Muscle layer of duodenum (tissue), 2 donors: Measurements from ENCODE around the gene MRPL44.

Source experiments
- H3K27ac ChIP-seq: one replicate; pipeline ENCODE4 v1.7.0; 2013; ENCODE audit warnings: mild to moderate bottlenecking, low read length
- H3K27me3 ChIP-seq: one replicate; pipeline ENCODE4 v1.7.0; 2013; ENCODE audit warnings: low read depth, mild to moderate bottlenecking, control low read depth, low read length
- H3K36me3 ChIP-seq, 2 donors: one replicate each; pipeline ENCODE4 v1.7.0; 2013; ENCODE audit warnings: low read length in 2 of 2, control low read depth in 1 of 2, mild to moderate bottlenecking in 1 of 2; ENCODE audit not compliant: insufficient read depth in 2 of 2, control insufficient read depth in 1 of 2
- H3K4me1 ChIP-seq, 2 donors: one replicate each; pipeline ENCODE4 v1.7.0; 2013; ENCODE audit warnings: low read length in 2 of 2, mild to moderate bottlenecking in 2 of 2, control low read depth in 1 of 2, moderate library complexity in 1 of 2; ENCODE audit not compliant: insufficient read depth in 2 of 2, control insufficient read depth in 1 of 2
- H3K4me3 ChIP-seq, 2 donors: one replicate each; pipeline ENCODE4 v1.7.0; 2013; ENCODE audit warnings: low read length in 2 of 2, low read depth in 1 of 2, mild to moderate bottlenecking in 1 of 2
- H3K9me3 ChIP-seq, 2 donors: one replicate each; pipeline ENCODE4 v1.7.0; 2013; ENCODE audit warnings: low read length in 2 of 2, control low read depth in 1 of 2, mild to moderate bottlenecking in 1 of 2; ENCODE audit not compliant: control insufficient read depth in 1 of 2
- donor health status: healthy.

Gene MRPL44

GRCh38 chr2:223976635-223977226 lies 19.5 kb downstream of the MRPL44 start:
- Histone ChIP-seq H3K36me3 (peaks cover 0 to 6% of the 10 kb centered on the region in 2 donors), H3K4me1 (no peaks in the 10 kb centered on the region), H3K9me3 (no peaks in the 10 kb centered on the region), H3K27ac (no peak overlapping the region), H3K27me3 (no peaks in the 10 kb centered on the region), H3K4me3 (no peak overlapping the region)

DNA sequence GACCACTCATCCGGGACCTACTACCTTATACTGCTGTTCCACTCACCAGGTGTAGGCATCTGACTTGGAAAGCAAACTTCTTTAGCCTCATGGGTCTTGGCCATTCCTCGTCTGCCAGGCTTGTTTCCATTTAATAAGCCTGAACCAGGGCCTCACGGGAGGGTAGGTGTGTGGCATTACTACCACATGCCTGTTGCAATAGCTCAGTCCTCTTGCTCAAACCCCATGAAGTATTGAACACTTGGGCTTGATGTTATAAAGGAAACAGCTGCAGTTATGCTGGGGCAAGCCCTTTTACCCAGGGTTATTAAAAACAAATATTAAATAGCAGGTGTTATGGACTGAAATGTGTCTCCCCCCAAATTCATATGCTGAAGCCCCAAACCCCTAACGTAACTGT lies 21.2 kb downstream of the MRPL44 start:
- no peak overlapping the region for H3K4me3 ChIP-seq
- H3K36me3 ChIP-seq: peaks cover 0 to 6% of the 10 kb centered on the region in 2 donors
- H3K9me3 ChIP-seq: no peaks in the 10 kb centered on the region
- no peaks in the 10 kb centered on the region for H3K27me3 ChIP-seq
- no peak overlapping the region for H3K27ac ChIP-seq
- no peaks in the 10 kb centered on the region for H3K4me1 ChIP-seq

DNA sequence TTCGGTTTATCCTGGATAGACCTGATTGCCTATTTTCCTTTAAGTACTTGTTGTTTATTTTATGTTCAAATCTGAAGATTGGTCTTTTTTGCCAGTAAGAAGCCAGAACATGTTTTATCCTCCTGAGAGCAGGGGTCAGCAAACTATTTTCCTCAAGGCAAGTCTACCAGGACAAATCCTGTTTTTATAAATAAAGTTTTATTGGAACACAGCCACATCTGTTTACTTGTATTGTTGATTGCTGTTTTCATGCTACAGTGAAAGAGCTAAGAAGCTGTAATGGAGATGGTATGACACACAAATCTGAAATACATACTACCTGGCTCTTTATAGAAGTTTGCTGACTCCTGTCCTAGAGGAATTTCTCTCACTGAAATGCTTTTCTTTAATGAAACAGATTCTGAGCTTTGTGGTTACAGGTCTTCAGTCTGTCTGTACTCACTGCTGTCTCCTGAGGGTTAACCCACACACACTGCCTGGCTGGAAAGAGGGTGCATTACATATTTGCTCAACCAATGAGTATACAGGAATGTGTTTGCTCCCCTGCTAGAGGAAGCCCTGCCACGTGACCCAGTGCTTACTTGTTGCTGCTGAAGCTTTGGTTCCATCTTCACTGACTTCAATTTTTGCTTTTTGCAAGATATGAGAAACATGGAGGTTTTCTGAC lies 22.6 kb downstream of the MRPL44 start:
- no peaks in the 10 kb centered on the region for H3K27me3 ChIP-seq

GRCh38 chr2:223980397-223980735 lies 23.1 kb downstream of the MRPL44 start:
- Histone ChIP-seq H3K4me1 (no peaks in the 10 kb centered on the region), H3K4me3 (no peak overlapping the region), H3K27me3 (no peaks in the 10 kb centered on the region), H3K27ac (no peak overlapping the region), H3K9me3 (no peaks in the 10 kb centered on the region), H3K36me3 (peaks cover 0 to 6% of the 10 kb centered on the region in 2 donors)

More for the DNA sequence above, 22.6 kb downstream of the MRPL44 start:
- peaks cover 0 to 6% of the 10 kb centered on the region in 2 donors for H3K36me3 ChIP-seq
- H3K9me3 ChIP-seq: no peaks in the 10 kb centered on the region
- no peaks in the 10 kb centered on the region for H3K4me1 ChIP-seq
- H3K4me3 ChIP-seq: no peak overlapping the region
- no peak overlapping the region for H3K27ac ChIP-seq

- H3K9me3 ChIP-seq: no peaks in the 10 kb centered on the region
- no peak overlapping the region for H3K27ac ChIP-seq
- peaks cover 0 to 6% of the 10 kb centered on the region in 2 donors for H3K36me3 ChIP-seq
- H3K27me3 ChIP-seq: no peaks in the 10 kb centered on the region
- no peak overlapping the region for H3K4me3 ChIP-seq
- H3K4me1 ChIP-seq: no peaks in the 10 kb centered on the region
Observed at GRCh38 chr2:223980803-223981202, 23.5 kb downstream of the MRPL44 start.

DNA sequence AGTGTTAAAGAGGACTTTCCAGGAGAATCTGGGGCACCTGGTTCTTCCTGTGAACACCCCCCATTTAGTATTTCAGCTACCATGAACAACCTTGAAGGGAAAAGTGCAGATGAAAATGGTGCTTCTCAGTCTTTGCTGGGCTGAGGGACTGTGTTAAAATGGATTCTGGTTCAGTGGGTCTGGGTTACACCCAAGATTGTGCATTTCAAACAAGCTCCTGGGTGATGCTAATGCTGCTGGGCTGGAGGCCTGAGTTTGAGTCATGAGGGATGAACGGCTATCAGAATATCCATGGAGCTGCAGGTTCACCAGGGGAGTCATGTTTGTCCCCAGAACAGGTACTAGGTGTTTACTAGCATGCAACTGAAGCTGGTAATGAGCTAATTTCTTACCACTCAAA lies 24.0 kb downstream of the MRPL44 start:
- Histone ChIP-seq H3K27ac (no peak overlapping the region), H3K27me3 (no peaks in the 10 kb centered on the region), H3K9me3 (no peaks in the 10 kb centered on the region), H3K4me3 (no peak overlapping the region), H3K36me3 (peaks cover 0 to 6% of the 10 kb centered on the region in 2 donors), H3K4me1 (no peaks in the 10 kb centered on the region)

DNA sequence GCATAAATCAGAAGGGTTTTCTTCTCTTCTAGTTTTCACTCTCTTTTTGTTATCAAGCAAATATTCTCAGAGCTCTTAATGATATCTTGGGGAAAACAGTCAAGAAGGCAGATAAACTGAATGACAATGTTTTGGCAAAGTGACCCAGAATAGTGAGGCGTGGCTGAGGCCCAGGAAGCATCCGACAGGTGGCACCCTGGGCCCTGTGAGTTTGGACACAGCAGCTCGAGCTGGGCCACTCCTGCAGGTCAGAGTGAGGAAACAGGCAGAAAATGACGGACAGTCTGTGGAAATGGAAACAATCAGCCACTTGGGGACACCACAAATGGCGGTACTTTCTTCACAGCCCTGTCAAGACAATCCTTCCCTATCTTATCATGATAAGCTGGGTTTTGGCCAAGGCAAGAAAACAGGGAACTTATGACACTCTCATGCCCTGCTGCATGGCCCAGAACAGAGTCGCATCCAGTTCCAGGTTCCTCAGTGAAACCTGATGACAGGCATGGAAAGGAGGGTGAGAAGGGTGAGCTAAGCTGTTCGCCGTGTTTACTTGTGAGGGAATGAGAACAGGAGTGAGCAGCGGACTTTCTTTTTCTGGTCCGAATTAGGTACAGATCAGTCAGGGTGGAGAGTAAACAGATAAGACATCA lies 32.1 kb downstream of the MRPL44 start:
- Histone ChIP-seq H3K27me3 (no peaks in the 10 kb centered on the region), H3K4me1 (peaks cover 4 to 6% of the 10 kb centered on the region in 2 donors), H3K9me3 (no peaks in the 10 kb centered on the region), H3K27ac (no peak overlapping the region), H3K36me3 (no peaks in the 10 kb centered on the region), H3K4me3 (no peak overlapping the region)

GRCh38 chr2:223989856-223990232 lies 32.6 kb downstream of the MRPL44 start:
- Histone ChIP-seq H3K9me3 (no peaks in the 10 kb centered on the region), H3K4me1 (peaks cover 4 to 7% of the 10 kb centered on the region in 2 donors), H3K27ac (no peak overlapping the region), H3K36me3 (no peaks in the 10 kb centered on the region), H3K4me3 (no peak overlapping the region), H3K27me3 (no peaks in the 10 kb centered on the region)

DNA sequence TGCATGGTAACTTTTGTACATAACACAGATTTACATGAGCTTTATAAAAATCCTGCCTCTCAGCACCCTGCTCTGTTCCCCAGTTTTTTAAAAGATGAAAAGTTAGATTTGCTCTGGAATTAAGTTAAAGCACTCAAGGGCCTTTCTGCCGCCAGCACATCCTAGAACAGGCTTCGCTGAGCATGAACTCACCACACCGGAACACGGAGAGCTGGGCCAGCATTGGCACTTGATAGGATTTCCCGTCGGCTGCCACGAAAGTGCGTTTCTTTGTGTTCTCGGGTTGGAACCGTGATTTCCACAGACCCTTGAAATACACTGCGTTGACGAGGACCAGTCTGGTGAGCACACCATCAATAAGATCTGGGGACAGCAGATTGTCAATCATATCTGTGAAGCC lies 34.3 kb downstream of the MRPL44 start:
- H3K36me3 ChIP-seq: no peaks in the 10 kb centered on the region
- H3K4me3 ChIP-seq: no peak overlapping the region
- H3K4me1 ChIP-seq: peaks cover 4 to 7% of the 10 kb centered on the region in 2 donors
- no peaks in the 10 kb centered on the region for H3K27me3 ChIP-seq
- no peak overlapping the region for H3K27ac ChIP-seq
- H3K9me3 ChIP-seq: no peaks in the 10 kb centered on the region

DNA sequence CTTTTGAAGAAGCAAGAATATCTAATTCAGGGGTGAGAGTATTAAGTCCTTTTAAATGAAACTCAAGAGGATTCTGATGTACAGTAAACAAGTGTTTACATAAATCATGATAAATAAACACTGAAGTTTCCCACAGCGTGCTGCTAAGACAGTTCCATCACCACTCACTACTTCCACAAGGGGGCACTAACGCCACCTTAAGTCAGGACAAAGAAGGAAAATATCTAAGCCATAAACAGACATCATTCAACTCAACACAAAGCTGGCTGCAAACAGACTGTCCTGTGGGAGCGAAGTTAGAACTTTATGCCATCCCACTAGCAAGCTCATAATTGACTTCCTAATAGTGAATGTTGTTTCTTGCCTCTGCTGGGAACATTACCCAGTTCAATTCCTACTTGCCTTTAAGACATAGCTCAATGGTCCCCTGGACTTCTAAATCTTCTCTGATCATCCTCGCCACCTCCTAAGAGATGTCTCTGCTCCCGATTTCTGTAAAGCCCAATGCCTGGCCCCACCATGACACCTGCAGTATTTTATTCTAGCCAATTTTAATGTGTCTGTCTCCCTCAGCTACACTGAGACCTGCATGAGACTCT lies 36.5 kb downstream of the MRPL44 start:
- no peaks in the 10 kb centered on the region for H3K36me3 ChIP-seq
- H3K9me3 ChIP-seq: no peaks in the 10 kb centered on the region
- peaks cover 4 to 7% of the 10 kb centered on the region in 2 donors for H3K4me1 ChIP-seq
- no peak overlapping the region for H3K27ac ChIP-seq
- H3K27me3 ChIP-seq: no peaks in the 10 kb centered on the region
- no peak overlapping the region for H3K4me3 ChIP-seq

DNA sequence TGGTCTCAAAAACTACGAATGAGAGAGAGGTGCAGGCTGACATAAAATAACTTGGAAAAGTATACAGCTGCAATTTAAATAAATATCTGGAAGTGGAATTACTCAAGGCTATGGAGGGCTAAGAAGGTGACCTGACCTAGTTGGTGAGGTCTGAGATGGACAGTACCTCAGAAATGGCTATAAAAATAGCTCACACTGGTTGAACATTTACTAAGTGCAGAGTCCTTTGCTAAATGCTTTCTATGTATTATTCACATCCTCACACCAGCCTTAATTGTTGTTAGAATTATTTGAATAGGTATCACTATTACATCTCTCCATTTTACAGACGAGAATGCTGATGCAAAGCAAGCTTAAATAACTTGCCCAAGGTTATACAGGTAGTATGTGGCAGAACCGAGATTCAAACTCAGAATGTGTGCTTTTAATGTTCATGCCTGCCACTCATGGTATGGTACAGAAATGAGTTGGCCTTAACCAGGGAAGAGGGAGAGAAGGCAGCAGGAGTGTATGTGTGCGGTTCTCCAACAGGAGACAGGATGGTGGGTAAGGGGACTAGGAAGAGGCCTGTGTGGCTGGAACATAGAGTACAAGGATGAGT lies 37.4 kb downstream of the MRPL44 start:
- no peaks in the 10 kb centered on the region for H3K27me3 ChIP-seq
- no peaks in the 10 kb centered on the region for H3K9me3 ChIP-seq
- no peak overlapping the region for H3K4me3 ChIP-seq
- no peak overlapping the region for H3K27ac ChIP-seq
- peaks cover 4 to 7% of the 10 kb centered on the region in 2 donors for H3K4me1 ChIP-seq
- H3K36me3 ChIP-seq: no peaks in the 10 kb centered on the region
